ENCODE results near the gene RPL7L1.

- TF ChIP-seq CTCF (IDR thresholded peaks at IDR 0.05): no peak
- no peak for TF ChIP-seq POLR2A (IDR thresholded peaks at IDR 0.05)
Observed at GRCh38 chr6:42911171-42912021, 32.0 kb downstream of the RPL7L1 start.
